Glutamatergic neuron (in vitro differentiated cells): ENCODE data around the gene SLC29A3. TPM values are rescaled to one million over a fixed set of nuclear protein-coding genes. Genes with fewer than 3 reads are reported as not detected.

ENCODE experiments used
- DNase-seq: peaks from one replicate; pipeline ENCODE4 v3.0.0; 2022
- H3K27ac Mint-ChIP-seq: one replicate; pipeline ENCODE4 v1.8.0; 2020; ENCODE audit warnings: mild to moderate bottlenecking, mixed read lengths, inconsistent platforms; ENCODE audit not compliant: unreplicated experiment
- H3K27me3 Mint-ChIP-seq: one replicate; pipeline ENCODE4 v1.8.0; 2020; ENCODE audit warnings: mild to moderate bottlenecking, moderate library complexity, mixed read lengths, inconsistent platforms; ENCODE audit not compliant: unreplicated experiment
- H3K36me3 Mint-ChIP-seq: one replicate; pipeline ENCODE4 v1.8.0; 2020; ENCODE audit warnings: mild to moderate bottlenecking, mixed read lengths, inconsistent platforms; ENCODE audit not compliant: unreplicated experiment
- H3K4me1 Mint-ChIP-seq: one replicate; pipeline ENCODE4 v1.8.0; 2020; ENCODE audit warnings: mild to moderate bottlenecking, low read depth, mixed read lengths, inconsistent platforms; ENCODE audit not compliant: unreplicated experiment
- H3K4me3 Mint-ChIP-seq: one replicate; pipeline ENCODE4 v1.8.0; 2020; ENCODE audit warnings: mild to moderate bottlenecking, mixed read lengths, inconsistent platforms; ENCODE audit not compliant: unreplicated experiment
- H3K9me3 Mint-ChIP-seq: one replicate; pipeline ENCODE4 v1.8.0; 2020; ENCODE audit warnings: mild to moderate bottlenecking, moderate library complexity, mixed read lengths, inconsistent platforms; ENCODE audit not compliant: unreplicated experiment
- CTCF ChIP-seq: fragments of 200-600 bp; sonication (generic); IDR thresholded peaks from one replicate; pipeline ENCODE4 v1.5.0; 2021; ENCODE audit not compliant: partially characterized antibody, unreplicated experiment
- total RNA-seq: library from RNA; stranded (reverse); fragmentation: NEBNext Ultra II Directional; extraction: Animal tissue kit (Norgen Biotek cat#: 25700); gene quantifications from one replicate; pipeline ENCODE4 v1.2.1, GENCODE V29; 2021; ENCODE audit not compliant: unreplicated experiment

Gene SLC29A3
- total RNA-seq, 1 donor from 2014 or later: 7.8 TPM

GRCh38 chr10:71389768-71390460, 70.9 kb downstream of the SLC29A3 start:
- Mint-ChIP-seq H3K36me3 (no peaks in the 10 kb centered on the region), H3K4me1 (peaks cover 13% of the 10 kb centered on the region), H3K9me3 (peaks cover 4% of the 10 kb centered on the region), H3K4me3 (no peak overlapping the region), H3K27me3 (peaks cover 5% of the 10 kb centered on the region), H3K27ac (no peak overlapping the region)
- TF ChIP-seq CTCF: no peak
- no peak for DNase-seq

GRCh38 chr10:71390461-71390835, 71.4 kb downstream of the SLC29A3 start:
- Mint-ChIP-seq H3K36me3 (no peaks in the 10 kb centered on the region), H3K27me3 (peaks cover 6% of the 10 kb centered on the region), H3K4me1 (peaks cover 13% of the 10 kb centered on the region), H3K9me3 (peaks cover 4% of the 10 kb centered on the region), H3K4me3 (no peak overlapping the region), H3K27ac (no peak overlapping the region)
- DNase-seq: no peak
- no peak for TF ChIP-seq CTCF

- no peak for TF ChIP-seq CTCF
- Mint-ChIP-seq H3K27ac (no peak overlapping the region), H3K9me3 (peaks cover 6% of the 10 kb centered on the region), H3K36me3 (no peaks in the 10 kb centered on the region), H3K4me1 (peaks cover 13% of the 10 kb centered on the region), H3K27me3 (peaks cover 9% of the 10 kb centered on the region), H3K4me3 (no peak overlapping the region)
- no peak for DNase-seq
Observed at GRCh38 chr10:71390921-71391690, 72.0 kb downstream of the SLC29A3 start.

GRCh38 chr10:71391701-71392100, 72.6 kb downstream of the SLC29A3 start:
- no peak overlapping the region for H3K27ac Mint-ChIP-seq
- H3K36me3 Mint-ChIP-seq: no peaks in the 10 kb centered on the region
- DNase-seq: no peak
- peaks cover 9% of the 10 kb centered on the region for H3K27me3 Mint-ChIP-seq
- no peak overlapping the region for H3K4me3 Mint-ChIP-seq
- peaks cover 6% of the 10 kb centered on the region for H3K9me3 Mint-ChIP-seq
- peaks cover 13% of the 10 kb centered on the region for H3K4me1 Mint-ChIP-seq
- TF ChIP-seq CTCF: no peak

- DNase-seq: no peak
- Mint-ChIP-seq H3K27ac (no peak overlapping the region), H3K4me1 (peaks cover 13% of the 10 kb centered on the region), H3K4me3 (no peak overlapping the region), H3K36me3 (no peaks in the 10 kb centered on the region), H3K27me3 (peaks cover 9% of the 10 kb centered on the region), H3K9me3 (peaks cover 6% of the 10 kb centered on the region)
- no peak for TF ChIP-seq CTCF
Observed at GRCh38 chr10:71392292-71392691, 73.2 kb downstream of the SLC29A3 start.
